Measurements from ENCODE around the gene FHL5.
"Not testable (repeated sequence)": the region's sequence is repeated elsewhere in the genome, so short reads cannot be mapped to it uniquely, and the experiment has no call there.

Gene FHL5

DNA sequence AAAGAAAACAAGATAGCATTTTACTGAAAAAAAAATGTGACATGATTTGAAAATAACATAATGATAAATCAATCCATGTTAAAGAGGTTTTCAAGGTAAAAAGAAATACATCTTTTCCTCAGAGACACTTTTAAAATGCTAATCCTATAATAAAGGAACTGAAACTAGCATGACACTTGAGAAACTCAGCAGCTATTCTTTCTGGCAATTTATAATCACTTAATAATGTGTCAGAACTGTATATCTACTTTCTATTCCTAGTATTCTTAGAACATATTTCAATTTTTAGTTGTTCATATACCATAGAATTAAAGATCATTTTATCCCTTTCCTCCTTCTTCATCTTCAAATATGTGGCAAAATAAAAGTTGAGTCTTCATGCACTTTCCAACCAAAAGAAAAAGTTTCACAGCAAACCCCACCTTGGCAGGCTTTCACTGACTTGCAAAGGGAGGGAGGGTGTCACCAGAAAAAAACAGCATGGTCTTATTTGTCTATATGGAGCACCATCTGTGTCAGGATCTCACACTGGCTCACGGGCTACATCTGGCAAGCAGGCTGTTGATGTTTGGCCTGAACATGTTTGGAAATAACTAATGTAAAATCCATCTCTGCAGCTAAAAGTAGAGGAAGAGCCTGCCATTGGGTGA is 48.5 kb downstream of the FHL5 start:
- no peak for DNase-seq

DNA sequence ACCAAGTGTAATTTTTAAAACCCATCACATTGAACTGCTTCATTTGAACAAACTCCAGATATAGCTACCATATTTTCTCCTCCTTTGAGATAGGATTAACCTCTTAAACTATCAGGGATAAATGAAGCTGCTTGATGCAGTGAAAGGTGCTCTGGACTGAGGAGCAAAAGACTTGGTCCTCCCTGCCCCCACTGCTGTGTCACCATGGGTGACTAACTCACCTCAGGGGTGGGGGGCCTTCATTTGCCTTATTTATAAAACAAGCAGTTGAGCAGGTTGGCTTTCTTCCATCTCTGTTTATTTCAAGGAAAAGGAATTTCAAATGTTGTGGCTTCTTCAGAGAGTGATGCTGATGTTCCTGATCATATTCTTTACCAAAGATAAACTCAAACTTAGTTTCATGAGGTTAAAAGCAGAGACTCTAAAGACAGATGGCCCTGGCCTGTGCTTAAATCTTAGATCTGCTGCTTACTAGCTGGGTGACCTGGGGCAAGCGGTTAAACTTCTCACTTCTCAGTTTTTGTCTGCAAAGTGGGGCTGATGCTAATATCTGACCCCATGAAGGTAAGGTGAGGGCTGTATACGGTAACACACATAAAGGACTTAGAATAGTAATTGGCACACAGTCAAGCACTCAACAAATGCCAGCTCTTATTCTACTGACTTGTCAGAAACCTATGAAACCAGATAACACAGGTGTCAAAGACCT is 50.5 kb downstream of the FHL5 start:
- DNase-seq: no peak

DNA sequence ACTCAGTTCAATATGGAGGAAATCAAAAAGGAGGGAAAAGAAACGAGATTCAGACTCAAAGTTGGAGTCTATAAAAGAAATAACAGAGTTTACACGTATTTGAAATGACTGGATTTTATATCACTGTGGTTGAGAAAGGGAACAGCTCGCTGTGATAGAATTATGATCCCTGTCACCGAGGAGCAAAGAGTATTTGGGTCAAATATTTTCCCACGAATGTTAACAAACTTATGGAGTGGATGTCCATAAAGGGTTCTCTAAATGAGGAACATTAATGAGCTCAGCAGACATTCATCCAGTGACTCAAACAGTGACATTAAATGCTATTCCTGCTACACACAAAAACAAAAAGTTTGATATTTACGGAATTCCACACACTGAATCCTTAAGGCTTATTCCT is 57.9 kb downstream of the FHL5 start:
- DNase-seq: no peak

DNA sequence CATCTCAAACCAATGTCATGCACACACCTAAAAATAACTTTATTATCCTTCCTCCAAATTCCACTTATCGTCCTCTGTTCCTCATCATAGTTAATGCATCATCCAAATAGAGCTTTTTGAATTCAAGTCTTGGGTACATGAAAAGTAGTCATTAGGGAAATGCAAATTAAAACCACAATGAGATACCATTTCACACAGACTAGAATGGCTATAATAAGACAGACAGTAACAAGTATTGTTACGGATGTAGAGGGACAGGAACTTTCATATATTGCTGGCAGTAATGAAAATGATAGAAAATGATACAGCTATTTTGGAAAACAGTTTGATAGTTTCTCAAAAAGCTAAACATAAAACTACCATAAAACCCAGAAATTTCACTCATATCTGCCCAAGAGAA is 59.1 kb downstream of the FHL5 start:
- DNase-seq: no peak

DNA sequence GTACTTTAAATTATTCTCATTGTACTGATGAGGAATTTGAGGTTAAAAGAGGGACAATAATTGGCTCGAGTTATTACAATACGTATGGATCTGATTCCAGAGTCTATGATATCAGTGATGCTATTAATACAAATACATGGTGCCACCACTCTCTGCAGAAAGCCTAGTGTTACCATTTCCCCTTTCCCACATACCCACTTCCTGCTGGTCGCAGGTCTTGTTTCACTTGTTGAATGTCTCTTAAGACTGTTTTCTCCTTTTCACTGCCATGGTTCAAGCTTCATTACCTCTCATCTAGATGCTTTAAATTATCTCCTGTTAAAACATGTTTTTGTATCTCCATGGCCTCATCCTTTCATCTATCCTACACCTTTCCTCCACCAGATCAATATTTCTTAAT is 62.0 kb downstream of the FHL5 start:
- no peak for DNase-seq

DNA sequence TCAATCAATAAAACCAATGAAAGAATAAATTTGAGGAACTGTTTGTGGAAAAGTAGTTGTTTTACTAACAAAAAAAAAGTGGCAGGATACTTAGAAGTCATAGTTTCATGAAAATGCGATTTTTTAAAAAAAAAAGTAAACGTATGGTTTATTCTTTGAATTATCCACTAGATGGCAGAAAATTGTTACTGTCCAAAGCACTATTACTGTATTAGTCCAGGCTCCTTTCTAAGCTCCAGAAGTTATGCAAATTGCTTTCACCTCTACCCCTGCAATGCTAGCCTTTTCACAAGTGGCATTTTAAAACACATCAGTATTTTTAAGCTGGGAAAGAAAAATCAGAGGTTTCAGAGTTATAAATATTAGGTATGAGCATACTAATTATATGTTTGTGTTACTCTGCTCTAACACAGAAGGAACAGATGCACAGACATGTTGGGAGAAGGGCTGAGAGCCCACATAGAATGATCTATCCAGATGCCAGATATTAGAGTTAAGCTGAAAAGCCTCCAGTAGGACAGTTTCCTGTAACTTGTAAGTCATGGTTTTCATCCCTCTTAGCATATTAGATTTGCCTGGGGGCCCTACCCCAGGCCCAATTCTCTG is 63.9 kb downstream of the FHL5 start:
- DNase-seq: no peak

DNA sequence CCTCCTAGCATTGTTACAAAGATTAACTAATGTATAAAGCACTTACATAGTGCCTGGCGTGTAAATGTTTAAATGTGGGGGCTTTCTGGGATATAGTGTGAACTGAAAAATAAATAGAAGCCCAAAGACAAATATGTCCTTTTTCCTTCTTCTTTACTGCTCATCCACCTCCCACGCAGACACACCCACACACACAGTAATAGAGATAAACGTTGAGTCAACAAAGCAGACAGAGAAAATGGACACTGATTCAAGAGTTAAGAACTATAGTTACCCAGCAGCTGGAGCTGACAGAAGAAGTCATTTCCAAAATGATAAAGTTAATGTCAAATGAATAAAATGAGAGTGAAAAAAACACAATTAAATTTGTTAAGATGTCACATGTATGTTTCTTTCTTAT is 68.3 kb downstream of the FHL5 start:
- DNase-seq: no peak

DNA sequence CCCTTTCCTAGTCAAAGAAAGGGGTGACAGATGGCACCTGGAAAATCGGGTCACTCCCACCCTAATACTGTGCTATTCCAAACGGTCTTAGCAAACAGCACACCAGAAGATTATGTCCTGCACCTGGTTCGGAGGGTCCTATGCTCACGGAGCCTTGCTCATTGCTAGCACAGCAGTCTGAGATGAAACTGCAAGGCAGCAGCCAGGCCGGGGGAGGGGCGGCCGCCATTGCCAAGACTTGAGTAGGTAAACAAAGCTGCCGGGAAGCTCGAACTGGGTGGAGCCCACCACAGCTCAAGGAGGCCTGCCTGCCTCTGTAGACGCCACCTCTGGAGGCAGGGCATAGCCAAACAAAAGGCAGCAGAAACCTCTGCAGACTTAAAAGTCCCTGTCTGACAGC is 75.1 kb downstream of the FHL5 start:
- not testable (repeated sequence) for DNase-seq

DNA sequence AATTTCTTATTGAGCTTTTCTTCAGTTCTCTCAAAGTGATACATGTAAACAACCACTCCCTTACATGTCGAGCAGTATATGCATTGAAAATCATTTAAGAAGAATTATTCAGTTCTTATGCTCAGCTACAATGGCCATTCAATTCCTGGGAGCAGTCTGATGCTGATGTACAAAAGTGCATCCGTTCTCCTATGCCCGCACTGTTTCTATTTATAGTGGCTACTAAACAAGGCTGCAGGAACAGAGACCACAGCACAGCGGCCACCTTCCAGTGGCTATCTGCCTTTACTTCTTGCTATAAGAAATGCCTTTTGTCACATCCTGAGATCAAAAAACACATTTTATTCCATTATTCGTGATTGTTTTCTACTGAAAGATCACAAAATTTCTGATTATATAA is 82.2 kb downstream of the FHL5 start:
- DNase-seq: no peak

DNA sequence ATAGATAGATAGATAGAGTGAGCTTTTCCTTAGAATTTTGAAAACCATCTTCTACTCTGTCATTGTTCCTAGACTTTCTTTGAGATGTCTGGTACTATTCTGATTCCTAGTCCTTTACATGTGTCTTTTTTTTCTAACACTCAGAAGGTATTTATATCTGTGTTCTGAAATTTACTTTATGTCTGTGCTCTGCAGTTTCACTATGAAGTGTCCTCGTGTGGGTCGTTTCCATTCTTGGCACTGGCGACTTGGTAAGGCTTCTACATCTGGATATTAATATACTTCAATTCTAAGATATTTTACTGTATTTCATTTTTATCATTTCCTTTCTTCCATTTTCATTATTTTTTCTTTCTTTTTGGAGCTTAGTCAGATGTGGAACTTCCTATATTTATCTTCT is 87.0 kb downstream of the FHL5 start:
- no peak for DNase-seq

DNA sequence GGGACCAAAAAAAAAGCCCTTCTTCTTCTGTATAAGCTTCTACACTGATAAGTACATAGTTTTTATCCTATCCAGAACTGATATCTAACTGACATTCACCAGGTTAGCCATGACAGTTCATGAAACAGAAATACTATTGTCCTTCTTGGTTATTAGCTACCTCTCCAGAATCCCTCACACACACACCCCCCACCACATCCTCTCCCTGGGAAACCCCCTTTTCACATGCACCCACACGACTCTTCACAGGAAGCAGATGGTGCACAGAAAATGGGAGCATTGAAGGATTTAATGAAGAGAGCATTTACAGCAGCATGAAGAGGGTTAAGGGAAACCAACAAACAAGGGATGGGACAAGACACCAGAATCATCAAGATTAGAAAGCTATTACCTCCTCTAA is 88.9 kb downstream of the FHL5 start:
- no peak for DNase-seq

DNA sequence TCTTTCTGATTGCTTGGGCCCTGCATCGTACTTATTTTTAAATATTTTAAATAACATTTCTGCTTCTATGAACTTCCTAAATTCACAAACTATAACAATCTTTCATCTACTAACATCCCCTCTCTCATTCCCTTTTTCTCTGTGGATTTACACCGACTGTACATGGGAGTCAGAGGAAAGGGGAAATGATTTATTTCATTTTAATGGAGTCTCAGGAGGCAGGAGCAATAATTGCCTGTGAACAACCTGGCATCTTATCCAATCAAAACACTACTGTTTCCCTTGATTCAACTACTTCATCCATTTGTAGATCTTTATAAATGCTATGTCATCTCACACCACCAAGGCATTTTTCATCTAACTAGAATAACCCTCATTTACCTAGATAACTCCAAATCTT is 89.6 kb downstream of the FHL5 start:
- DNase-seq: no peak

DNA sequence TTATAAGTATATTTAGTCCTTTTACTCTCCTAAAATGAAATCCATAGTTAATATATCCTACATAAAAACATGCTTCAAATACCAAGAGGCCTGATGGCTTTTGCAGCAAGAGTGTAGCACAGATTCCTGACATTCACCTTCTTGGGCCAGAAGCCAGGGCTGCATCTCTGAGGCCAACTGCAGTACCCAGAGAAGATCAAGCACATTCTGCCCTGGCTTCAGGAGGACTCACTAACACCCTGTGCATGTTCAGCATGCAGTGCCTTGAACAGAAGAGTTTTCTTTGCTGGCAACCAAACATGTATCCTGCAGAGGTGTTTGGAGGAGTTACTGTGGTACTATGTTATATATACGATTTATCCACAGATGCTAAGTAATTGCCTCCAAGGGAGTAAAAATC is 90.3 kb downstream of the FHL5 start:
- DNase-seq: no peak

DNA sequence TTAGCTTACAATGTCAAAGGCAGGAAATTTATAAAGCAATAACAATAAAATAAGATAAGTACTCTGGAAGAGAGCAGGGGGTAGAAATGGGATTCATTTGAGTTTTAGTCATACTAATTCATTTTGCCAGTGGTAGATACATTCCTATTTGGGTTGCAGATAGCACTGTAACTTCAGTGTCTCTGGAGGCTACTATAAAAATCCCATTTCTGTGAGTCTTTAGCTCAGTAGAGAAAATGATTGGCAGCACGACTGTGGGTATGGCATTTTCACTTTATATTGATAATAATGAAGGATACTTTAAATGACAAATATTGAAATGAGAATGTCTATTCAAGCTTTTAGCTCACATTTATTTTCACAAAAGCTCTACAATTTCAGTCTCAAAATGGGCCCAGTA is 93.6 kb downstream of the FHL5 start:
- DNase-seq: no peak

DNA sequence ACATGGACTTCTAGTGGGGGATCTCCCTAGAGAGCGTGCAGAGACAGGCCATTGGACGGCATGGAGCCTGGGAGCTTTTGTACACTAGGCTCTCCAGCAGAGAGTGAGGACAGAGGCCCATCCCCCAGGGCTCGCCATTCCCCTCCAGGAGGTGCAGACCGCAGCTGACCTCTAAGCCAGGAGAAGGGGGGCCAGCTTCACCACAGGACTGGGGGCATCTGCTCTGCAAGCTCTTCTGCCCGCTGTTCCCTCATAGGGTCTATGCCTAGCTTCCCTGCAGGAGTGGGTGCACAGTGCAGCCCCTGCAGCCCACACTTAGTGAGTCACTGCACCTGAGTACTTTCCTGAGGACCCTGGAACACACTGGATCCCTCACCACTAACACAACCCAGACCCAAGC is 94.4 kb downstream of the FHL5 start:
- DNase-seq: no peak

DNA sequence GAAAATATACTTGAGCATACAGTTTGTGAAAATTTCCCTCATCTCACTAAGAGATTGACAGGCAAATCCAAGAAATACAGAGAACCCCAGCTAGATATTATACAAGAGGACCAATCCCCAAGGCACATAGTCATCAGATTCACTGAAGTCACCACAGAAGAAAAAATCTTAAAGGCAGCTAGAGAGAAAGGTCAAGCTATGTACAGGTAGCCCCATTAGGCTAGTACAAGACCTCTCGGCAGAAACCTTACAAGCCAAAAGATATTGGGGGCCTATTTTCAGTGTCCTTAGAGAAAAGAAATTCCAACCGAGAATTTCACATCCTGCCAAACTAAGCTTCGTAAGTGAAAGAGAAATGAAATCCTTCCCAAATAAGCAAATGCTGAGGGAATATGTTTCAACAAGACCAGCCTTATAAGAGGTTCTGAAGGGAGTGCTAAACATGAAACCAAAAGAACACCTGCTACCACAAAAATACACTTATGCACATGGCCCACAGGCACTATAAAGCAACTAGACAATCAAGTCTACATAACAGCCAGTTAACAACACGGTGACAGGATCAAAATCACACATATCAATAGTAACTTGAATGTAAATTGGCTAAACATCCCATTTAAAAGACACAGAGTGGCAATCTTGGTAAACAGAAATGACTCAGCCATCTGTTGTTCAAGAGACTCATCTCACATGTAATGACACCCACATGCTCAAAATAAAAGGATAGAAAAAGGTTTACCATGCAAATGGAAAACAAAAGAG is 96.3 kb downstream of the FHL5 start:
- DNase-seq: no peak

Data from activated naive CD4-positive, alpha-beta T cell treated with anti-CD3 and anti-CD28 coated beads, Interleukin-2, amount 50 U/mL, for 16 hours (primary cell).